GM12878 (cell line): ENCODE results near the gene ZNF407. TPM values are rescaled to one million over a fixed set of nuclear protein-coding genes. Genes with fewer than 3 reads are reported as not detected.

Experiments
- ATAC-seq: fragments of 200-7000 bp; cut with Tn5 transposase; 3 replicates; pipeline ENCODE4 v1.9.1; 2020; ENCODE audit warnings: mild to moderate bottlenecking, moderate library complexity
- BruUV-seq: library from RNA; stranded (reverse); fragments of 400-500 nt; replicated peaks from 2 replicates; lab custom pipeline; 2021; lab: Mats Ljungman, UMichigan
- CTCF ChIA-PET: fragments of 300-600 bp; sonication (Branson Sonifier 250); formaldehyde crosslinking; extraction: SDS; loops from one replicate; lab custom pipeline; 2021; ENCODE audit warnings: inconsistent platforms; lab: Yijun Ruan, JAX
- POLR2A ChIA-PET: fragments of 350-600 bp; formaldehyde crosslinking; extraction: SDS; loops from one replicate; lab custom pipeline; 2021; ENCODE audit warnings: inconsistent platforms; lab: Charles Lee
- RAD21 ChIA-PET: fragments of 300-600 bp; sonication (Branson Sonifier 250); formaldehyde crosslinking; loops from one replicate; lab custom pipeline; 2023; ENCODE audit warnings: antibody characterized with exemption; ENCODE audit not compliant: unreplicated experiment; lab: Charles Lee
- SMC1A ChIA-PET: fragments of 300-600 bp; sonication (Branson Sonifier 250); formaldehyde crosslinking; loops from one replicate; lab custom pipeline; 2023; ENCODE audit not compliant: unreplicated experiment, uncharacterized antibody; lab: Charles Lee
- DNase-seq: peaks from one replicate; pipeline ENCODE4 v3.0.0-alpha.2; 2011; ENCODE audit warnings: low read depth, low spot score
- FAIRE-seq: peaks from 3 replicates; lab custom pipeline; 2011; peaks lifted over from hg19 to GRCh38; lab: Jason Lieb, UNC
- H2AFZ ChIP-seq: 2 replicates; pipeline ENCODE4 v1.6.0; 2011; ENCODE audit warnings: low read depth, low read length, control low read depth; ENCODE audit not compliant: control insufficient read depth
- H3K27ac ChIP-seq: 2 replicates; pipeline ENCODE4 v1.5.1; 2011; ENCODE audit warnings: control low read depth; ENCODE audit not compliant: control insufficient read depth, insufficient read depth
- H3K27me3 ChIP-seq, 2 experiments: replicated peaks in 1 of 2; 2 replicates each; pipeline versions ENCODE4 v1.6.0 to v1.6.1; 2011; ENCODE audit warnings: low read length in 1 of 2; ENCODE audit not compliant: control insufficient read depth in 2 of 2, insufficient read depth in 2 of 2
- H3K36me3 ChIP-seq, 2 experiments: 2 replicates each; pipeline ENCODE4 v1.5.1; 2011; ENCODE audit warnings: low read length in 1 of 2; ENCODE audit not compliant: control insufficient read depth in 2 of 2, insufficient read depth in 2 of 2
- H3K4me1 ChIP-seq: 2 replicates; pipeline ENCODE4 v1.6.1; 2011; ENCODE audit warnings: mild to moderate bottlenecking, low read length, moderate library complexity, mixed read lengths; ENCODE audit not compliant: control insufficient read depth, insufficient read depth
- H3K4me2 ChIP-seq: 2 replicates; pipeline ENCODE4 v1.6.0; 2011; ENCODE audit warnings: control low read depth; ENCODE audit not compliant: control insufficient read depth, insufficient read depth
- H3K4me3 ChIP-seq: fragments of 200-600 bp; sonication (generic); 2 replicates; pipeline ENCODE4 v1.5.1; 2016
- H3K79me2 ChIP-seq: 2 replicates; pipeline ENCODE4 v1.6.0; 2011; ENCODE audit warnings: low read length; ENCODE audit not compliant: control insufficient read depth, insufficient read depth
- H3K9ac ChIP-seq: 2 replicates; pipeline ENCODE4 v1.8.0; 2011; ENCODE audit warnings: low read length, control low read depth, mixed read lengths; ENCODE audit not compliant: control insufficient read depth, insufficient read depth
- H3K9me3 ChIP-seq: replicated peaks from 3 replicates; pipeline ENCODE4 v1.5.1; 2011; ENCODE audit warnings: mild to moderate bottlenecking, low read length; ENCODE audit not compliant: control insufficient read depth, insufficient read depth
- H4K20me1 ChIP-seq: 2 replicates; pipeline ENCODE4 v1.6.0; 2011; ENCODE audit not compliant: control insufficient read depth, insufficient read depth
- CEBPZ ChIP-seq: fragments of 150-350 bp; IDR thresholded peaks from 2 replicates; pipeline ENCODE4 v1.6.1; 2016; ENCODE audit warnings: low read depth, low read length
- MEF2A ChIP-seq: IDR thresholded peaks from 2 replicates; pipeline ENCODE4 v1.6.1; 2011; ENCODE audit warnings: low read depth, mild to moderate bottlenecking, low read length, moderate library complexity; ENCODE audit not compliant: insufficient read depth
- MYB ChIP-seq: fragments of 150-350 bp; IDR thresholded peaks from 2 replicates; pipeline ENCODE4 v1.6.1; 2014; ENCODE audit warnings: mild to moderate bottlenecking, low read depth, low read length, borderline replicate concordance
- ZBED1 ChIP-seq: IDR thresholded peaks from 2 replicates; pipeline ENCODE4 v1.6.1; 2016; ENCODE audit warnings: borderline replicate concordance
- WGBS: methylation state at CpG from one replicate; pipeline ENCODE4 v1.1.6; 2016; ENCODE audit warnings: low lambda C conversion rate; ENCODE audit not compliant: insufficient replicate concordance, insufficient coverage; ENCODE audit errors: missing lambda C conversion rate; 5-methylcytosine and 5-hydroxymethylcytosine counted together
- in situ Hi-C: fragments of 300-500 bp; cut with MboI; formaldehyde crosslinking; loops from 9 replicates; pipeline ENCODE4 v1.14.3; 2018; ENCODE audit warnings: mixed read lengths
- intact Hi-C: fragments of 100-400 bp; cut with micrococcal nuclease; formaldehyde crosslinking; loops from one replicate; pipeline ENCODE4 v1.14.2; 2022; ENCODE audit not compliant: unreplicated experiment
- polyA plus RNA-seq, 11 experiments: library from polyadenylated mRNA; depleted of rRNA in 4 of 11; unstranded in 6 of 11; stranded (reverse) in 5 of 11; fragments of >200 nt; fragmentation: Nextera tagmentation in 4 of 11; fragmentation: Illumina TruSeq in 1 of 11; extraction: Ambion mirVana in 4 of 11; extraction: Trizol in 1 of 11; gene quantifications; 1 replicate in 1 of 11; 2 replicates in 10 of 11; pipeline versions ENCODE4 v1.2.1 to v1.2.3, GENCODE V29; 2011 to 2016; ENCODE audit warnings: inconsistent platforms in 2 of 11, missing spikeins in 2 of 11, low read depth in 1 of 11
- total RNA-seq, 4 experiments: library from RNA; depleted of rRNA in 3 of 4; stranded (reverse); fragments of >200 nt in 3 of 4; fragmentation: Illumina TruSeq in 1 of 4; extraction: Trizol in 1 of 4; gene quantifications; 2 replicates each; pipeline versions ENCODE4 v1.2.1 to v1.2.3, GENCODE V29; 2013 to 2021

ZNF407 gene
- total and polyA plus RNA-seq, 10 of the 15 experiments (the other 5 are each of a cell fraction or from before 2014, with no cell fraction given) = 0.69 to 11.6 (median 5.3) TPM

GRCh38 chr18:74589811-74590210, 7.9 kb upstream of the ZNF407 start:
- SMC1A ChIA-PET = interaction anchor here (1.0 kb wide), 1 partner anchor 14 kb away, joined by 3 read pairs; no protein-coding TSS in a partner anchor
- no peaks in the 10 kb centered on the region for H4K20me1 ChIP-seq
- POLR2A ChIA-PET = no interaction called here
- peaks cover 6% of the 10 kb centered on the region for H3K4me1 ChIP-seq
- no peak overlapping the region for H3K9ac ChIP-seq
- no peaks in the 10 kb centered on the region; a peak in 1 of 4 replicates for H3K27me3 ChIP-seq
- no peaks in the 10 kb centered on the region for H3K9me3 ChIP-seq
- RAD21 ChIA-PET = interaction anchor here (1.2 kb wide), 1 partner anchor 58 kb away, joined by 4 read pairs; no protein-coding TSS in a partner anchor
- no peak overlapping the region for H2AFZ ChIP-seq
- 75% methylated on average over 3 of the region's 3 CpGs for WGBS
- no TSS peak for BruUV-seq
- no peak overlapping the region for H3K27ac ChIP-seq
- peaks cover 0 to 3% of the 10 kb centered on the region in 2 experiments; a peak in 1 of 4 replicates for H3K36me3 ChIP-seq
- DNase-seq (no peak), FAIRE-seq (no peak), ATAC-seq (no peak)
- CTCF ChIA-PET = interaction anchor here (1.2 kb wide), 1 partner anchor 9 kb away, joined by 3 read pairs; no protein-coding TSS in a partner anchor
- in situ Hi-C loops = no loop called here
- no peak overlapping the region for H3K4me2 ChIP-seq
- TF ChIP-seq MYB (no peak), ZBED1 (no peak), CEBPZ (no peak), MEF2A (no peak)
- H3K4me3 ChIP-seq = no peak overlapping the region
- H3K79me2 ChIP-seq = peaks cover 6% of the 10 kb centered on the region
- intact Hi-C loops = no loop called here
